Measurements from ENCODE around the gene NFIA.

DNA sequence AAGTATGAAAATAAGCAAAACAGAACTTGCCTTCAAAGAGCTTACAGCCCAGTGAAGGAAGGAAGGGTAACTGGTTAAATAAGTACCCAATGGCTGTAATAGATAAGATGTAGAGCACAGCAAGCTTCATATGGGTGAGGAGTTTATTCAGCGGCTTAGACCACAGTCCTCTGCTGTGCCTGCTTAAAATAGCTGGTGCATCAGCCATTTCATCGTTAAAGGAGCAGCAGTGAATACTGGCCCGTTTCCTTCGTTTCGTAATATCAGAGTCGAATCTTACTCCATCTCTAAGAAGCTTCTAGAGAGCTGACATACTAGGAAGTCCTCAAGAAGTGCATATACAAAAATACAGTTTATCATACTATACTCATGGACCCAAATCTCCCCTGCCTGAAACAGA lies 286.5 kb downstream of the NFIA start:
- TF ChIP-seq POLR2A (IDR thresholded peaks at IDR 0.05) (no peak), CTCF (IDR thresholded peaks at IDR 0.05) (no peak)
